GM21515 (cell line): ENCODE data around the gene FAM83F.
"Not testable (repeated sequence)": the region's sequence is repeated elsewhere in the genome, so short reads cannot be mapped to it uniquely, and the experiment has no call there.

Source experiments
- ATAC-seq: cut with Tn5 transposase; IDR thresholded peaks from one replicate; pipeline ENCODE4 v1.9.1; 2021; ENCODE audit not compliant: unreplicated experiment

Gene FAM83F

GRCh38 chr22:39994566-39995392, at the start of gene FAM83F:
TSS of gene FAM83F (plus strand) at chr22:39994954. CDS start at chr22:39995043, 89 bp downstream.
- no peak for ATAC-seq

GRCh38 chr22:39946126-39946502, 48.6 kb upstream of the FAM83F start:
- ATAC-seq = no peak

- no peak for ATAC-seq
Observed at GRCh38 chr22:39946503-39947219, 48.1 kb upstream of the FAM83F start.

- ATAC-seq = no peak
Observed at GRCh38 chr22:39947220-39948216, 47.2 kb upstream of the FAM83F start.

- ATAC-seq = no peak
Observed at GRCh38 chr22:39949964-39950737, 44.6 kb upstream of the FAM83F start.

- ATAC-seq = not testable (repeated sequence)
Observed at GRCh38 chr22:39951603-39952293, 43.0 kb upstream of the FAM83F start.

GRCh38 chr22:39952347-39952746, 42.4 kb upstream of the FAM83F start:
- ATAC-seq = no peak

GRCh38 chr22:39953101-39953500, 41.7 kb upstream of the FAM83F start:
- ATAC-seq = no peak

GRCh38 chr22:39954584-39955055, 40.1 kb upstream of the FAM83F start:
- no peak for ATAC-seq

- no peak for ATAC-seq
Observed at GRCh38 chr22:39955675-39956074, 39.1 kb upstream of the FAM83F start.

GRCh38 chr22:39956932-39957664, 37.7 kb upstream of the FAM83F start:
- no peak for ATAC-seq

GRCh38 chr22:39958009-39958711, 36.6 kb upstream of the FAM83F start:
- no peak for ATAC-seq

- ATAC-seq = no peak
Observed at GRCh38 chr22:39958949-39959639, 35.7 kb upstream of the FAM83F start.

GRCh38 chr22:39959640-39960447, 34.9 kb upstream of the FAM83F start, which contains the start of gene TMA7B:
TSS of gene TMA7B (plus strand) at chr22:39960397. CDS start at chr22:39964375, 3,978 bp downstream.
- ATAC-seq = no peak

- peak; percentile 78 for ATAC-seq
Observed at GRCh38 chr22:39960791-39961746, 33.7 kb upstream of the FAM83F start.

GRCh38 chr22:39962071-39962470, 32.7 kb upstream of the FAM83F start:
- ATAC-seq = no peak
